A673 (cell line): ENCODE results near the gene SNRPB2.

ENCODE experiments used
- EZH2 ChIP-seq: fragments of 200-600 bp; sonication (generic); IDR thresholded peaks from 2 replicates; pipeline ENCODE4 v1.6.1; 2017; ENCODE audit warnings: borderline replicate concordance, low read depth, mild to moderate bottlenecking, mixed read lengths, antibody characterized with exemption, low read length; ENCODE audit not compliant: poor library complexity, severe bottlenecking
- TF ChIP-seq, protein P1 (sequence below): fragments of 300-800, 200-600 bp; sonication (generic); conservative IDR thresholded peaks from 2 replicates; pipeline ENCODE4 v1.5.1; 2017; ENCODE audit warnings: low read depth, mild to moderate bottlenecking, antibody characterized with exemption, low read length, moderate library complexity, mixed read lengths

- TF ChIP-seq, protein P1, sequence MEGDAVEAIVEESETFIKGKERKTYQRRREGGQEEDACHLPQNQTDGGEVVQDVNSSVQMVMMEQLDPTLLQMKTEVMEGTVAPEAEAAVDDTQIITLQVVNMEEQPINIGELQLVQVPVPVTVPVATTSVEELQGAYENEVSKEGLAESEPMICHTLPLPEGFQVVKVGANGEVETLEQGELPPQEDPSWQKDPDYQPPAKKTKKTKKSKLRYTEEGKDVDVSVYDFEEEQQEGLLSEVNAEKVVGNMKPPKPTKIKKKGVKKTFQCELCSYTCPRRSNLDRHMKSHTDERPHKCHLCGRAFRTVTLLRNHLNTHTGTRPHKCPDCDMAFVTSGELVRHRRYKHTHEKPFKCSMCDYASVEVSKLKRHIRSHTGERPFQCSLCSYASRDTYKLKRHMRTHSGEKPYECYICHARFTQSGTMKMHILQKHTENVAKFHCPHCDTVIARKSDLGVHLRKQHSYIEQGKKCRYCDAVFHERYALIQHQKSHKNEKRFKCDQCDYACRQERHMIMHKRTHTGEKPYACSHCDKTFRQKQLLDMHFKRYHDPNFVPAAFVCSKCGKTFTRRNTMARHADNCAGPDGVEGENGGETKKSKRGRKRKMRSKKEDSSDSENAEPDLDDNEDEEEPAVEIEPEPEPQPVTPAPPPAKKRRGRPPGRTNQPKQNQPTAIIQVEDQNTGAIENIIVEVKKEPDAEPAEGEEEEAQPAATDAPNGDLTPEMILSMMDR = no peak
- no peak for TF ChIP-seq EZH2
These were observed 36.5 kb upstream of the SNRPB2 start for GRCh38 chr20:16693278-16693677.
